Left cardiac atrium (tissue), 4 donors: Measurements from ENCODE around the gene ACIN1. TPM values are rescaled to one million over a fixed set of nuclear protein-coding genes. Genes with fewer than 3 reads are reported as not detected.
"Not testable (repeated sequence)": the region's sequence is repeated elsewhere in the genome, so short reads cannot be mapped to it uniquely, and the experiment has no call there.

Source experiments
- ATAC-seq, 2 donors: fragments of 200-7000 bp; cut with Tn5 transposase; one replicate each; pipeline ENCODE4 v1.9.1; 2020; ENCODE audit warnings: mild to moderate bottlenecking in 2 of 2, moderate library complexity in 2 of 2
- DNase-seq: peaks from one replicate; pipeline ENCODE4 v3.0.0-alpha.2; 2020
- intact Hi-C, 2 donors: fragments of 100-400 bp; cut with DNase I; formaldehyde crosslinking; loops; one replicate each; pipeline versions ENCODE4 v1.14.1 to v1.15.1; 2022 to 2023
- total RNA-seq, 2 donors: library from RNA; stranded (reverse); fragmentation: NEBNext Ultra II Directional; extraction: Animal tissue kit (Norgen Biotek cat#: 25700); gene quantifications; one replicate each; pipeline ENCODE4 v1.2.1, GENCODE V29; 2021
- donor health status: DM: no; HTN: yes; CAD: no.
- donor health status: DM: no; HTN: yes; CAD: no; lungs with severe emphysema.
- donor health status: DM: yes; HTN: yes; CAD: no.
- donor health status: Dilated cardiomyopathy.

The ACIN1 gene
- total RNA-seq, 2 donors from 2014 or later = 71.4 to 77.5 TPM

DNA sequence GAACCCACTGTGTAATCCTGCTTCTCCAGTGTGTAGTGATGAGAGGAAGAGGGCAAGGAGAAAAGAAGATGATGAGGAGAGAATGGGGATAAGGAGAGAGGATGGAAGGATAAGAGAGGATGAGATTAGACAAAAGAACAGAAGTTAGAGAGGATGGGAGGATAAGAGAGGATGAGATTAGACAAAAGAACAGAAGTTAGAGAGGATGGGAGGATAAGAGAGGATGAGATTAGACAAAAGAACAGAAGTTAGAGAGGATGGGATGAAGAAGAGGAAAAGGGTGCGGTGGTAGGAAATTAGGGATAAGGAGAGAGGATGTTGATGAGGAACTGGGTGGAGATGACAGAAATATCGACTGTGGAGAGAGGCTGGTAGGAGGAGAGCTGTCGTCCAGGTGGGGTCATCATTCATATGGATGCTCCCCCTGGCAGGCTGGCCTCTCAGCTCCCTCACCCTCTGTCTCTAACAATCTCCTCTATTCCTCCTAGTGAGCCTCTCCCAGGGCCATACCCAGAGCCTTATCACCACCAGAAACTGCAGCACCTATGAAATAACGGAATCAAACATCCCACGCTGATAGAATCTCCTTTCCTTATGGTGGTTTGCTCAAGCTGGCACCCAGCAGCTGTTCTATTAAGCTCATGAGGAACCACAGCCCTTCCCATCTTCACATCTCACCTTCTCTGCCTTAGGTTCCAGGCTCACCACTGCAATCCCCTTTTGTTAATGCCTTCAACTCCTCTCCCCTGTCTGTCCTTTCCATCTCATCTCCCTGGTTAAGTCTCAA, 15.8 kb upstream of the ACIN1 start:
- ATAC-seq (no peak), DNase-seq (no peak)
- intact Hi-C loops = loop anchor here in 1 of 2 donors (5.0 kb wide), 1 partner anchor 447 kb away; the partner anchor contains the start of gene THTPA

DNA sequence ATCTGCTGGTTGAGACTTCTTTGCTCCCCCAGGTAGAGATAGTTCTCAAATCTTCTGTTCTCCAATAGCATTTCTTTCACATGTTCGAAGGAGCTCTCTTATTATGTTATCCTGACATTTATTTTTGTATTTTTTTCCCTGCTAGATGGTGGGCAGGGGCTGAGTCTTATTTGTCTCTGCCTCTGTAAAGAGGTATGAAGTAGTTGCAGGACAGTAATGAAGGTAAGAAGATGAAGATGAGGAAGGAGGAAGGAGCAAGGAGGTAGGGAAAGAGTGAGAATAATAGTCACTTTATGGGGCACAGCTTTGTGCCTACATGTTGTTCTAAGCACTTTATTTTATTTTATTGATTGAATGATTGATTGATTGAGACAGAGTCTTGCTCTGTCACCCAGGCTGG, 14.8 kb upstream of the ACIN1 start:
- DNase-seq (no peak), ATAC-seq (no peak)
- intact Hi-C loops = loop anchor here in 1 of 2 donors (5.0 kb wide), 1 partner anchor 448 kb away; the partner anchor contains the start of gene THTPA

DNA sequence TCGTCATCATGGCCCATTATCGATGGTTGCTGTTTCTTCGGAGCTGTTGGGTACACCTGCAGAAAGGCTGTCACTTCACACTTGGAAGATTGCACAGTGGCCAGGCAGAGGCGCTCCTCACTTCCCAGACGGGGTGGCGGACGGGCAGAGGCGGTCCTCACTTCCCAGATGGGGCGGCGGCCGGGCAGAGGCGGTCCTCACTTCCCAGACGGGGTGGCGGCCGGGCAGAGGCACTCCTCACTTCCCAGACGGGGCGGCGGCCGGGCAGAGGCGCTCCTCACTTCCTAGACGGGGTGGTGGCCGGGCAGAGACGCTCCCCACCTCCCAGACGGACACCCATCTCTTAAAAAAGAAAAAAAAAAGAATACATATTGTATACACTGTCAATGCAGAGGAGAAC, 13.2 kb upstream of the ACIN1 start:
- intact Hi-C loops, DNase-seq, ATAC-seq: not testable (repeated sequence)

DNA sequence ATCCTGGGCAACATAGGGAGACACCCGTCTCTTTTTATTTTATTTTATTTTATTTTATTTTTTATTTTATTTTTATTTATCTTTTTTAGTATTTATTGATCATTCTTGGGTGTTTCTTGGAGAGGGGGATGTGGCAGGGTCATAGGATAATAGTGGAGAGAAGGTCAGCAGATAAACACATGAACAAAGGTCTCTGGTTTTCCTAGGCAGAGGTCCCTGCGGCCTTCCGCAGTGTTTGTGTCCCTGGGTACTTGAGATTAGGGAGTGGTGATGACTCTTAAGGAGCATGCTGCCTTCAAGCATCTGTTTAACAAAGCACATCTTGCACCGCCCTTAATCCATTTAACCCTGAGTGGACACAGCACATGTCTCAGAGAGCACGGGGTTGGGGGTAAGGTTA, 12.7 kb upstream of the ACIN1 start:
- DNase-seq, intact Hi-C loops, ATAC-seq: not testable (repeated sequence)

DNA sequence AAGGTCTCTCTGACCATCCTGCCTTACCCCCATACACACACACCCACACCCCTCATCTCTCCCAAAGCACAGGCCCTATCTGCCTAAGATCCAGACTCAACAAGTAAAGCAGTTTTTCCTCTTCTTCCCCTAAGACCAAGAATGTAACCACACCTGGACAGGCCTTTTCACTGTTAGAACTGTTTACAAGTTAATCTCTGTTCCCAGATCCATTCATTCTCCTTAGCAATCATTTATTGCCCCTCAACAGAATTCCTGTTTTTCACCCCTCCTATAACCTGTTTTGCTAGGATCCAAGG, 11.8 kb upstream of the ACIN1 start:
- ATAC-seq = no peak
- intact Hi-C loops = no loop called here
- DNase-seq = no peak

DNA sequence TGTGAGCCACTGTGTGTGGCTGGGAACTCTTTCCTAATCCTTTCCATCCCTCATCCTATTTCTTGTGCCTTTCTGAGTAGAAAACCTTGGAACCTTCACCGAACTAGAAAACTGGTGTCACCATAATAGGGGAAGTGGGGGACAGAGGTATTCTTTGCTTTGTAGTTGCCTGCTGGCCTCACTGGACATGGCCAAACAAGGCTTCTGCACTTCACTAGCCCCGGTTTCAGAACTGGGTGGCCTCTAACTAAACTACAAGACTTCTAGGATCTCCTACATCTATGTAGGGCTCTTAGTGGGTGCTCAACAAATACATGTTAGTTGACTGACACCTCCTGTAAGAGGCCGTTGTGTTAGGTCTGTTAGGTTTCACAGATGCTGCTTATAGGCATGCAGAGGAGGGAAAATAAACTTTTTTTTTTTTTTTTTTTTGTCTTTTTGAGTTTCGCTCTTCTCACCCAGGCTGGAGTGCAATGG, 10.4 kb upstream of the ACIN1 start:
- ATAC-seq (no peak), DNase-seq (no peak)
- intact Hi-C loops = no loop called here

DNA sequence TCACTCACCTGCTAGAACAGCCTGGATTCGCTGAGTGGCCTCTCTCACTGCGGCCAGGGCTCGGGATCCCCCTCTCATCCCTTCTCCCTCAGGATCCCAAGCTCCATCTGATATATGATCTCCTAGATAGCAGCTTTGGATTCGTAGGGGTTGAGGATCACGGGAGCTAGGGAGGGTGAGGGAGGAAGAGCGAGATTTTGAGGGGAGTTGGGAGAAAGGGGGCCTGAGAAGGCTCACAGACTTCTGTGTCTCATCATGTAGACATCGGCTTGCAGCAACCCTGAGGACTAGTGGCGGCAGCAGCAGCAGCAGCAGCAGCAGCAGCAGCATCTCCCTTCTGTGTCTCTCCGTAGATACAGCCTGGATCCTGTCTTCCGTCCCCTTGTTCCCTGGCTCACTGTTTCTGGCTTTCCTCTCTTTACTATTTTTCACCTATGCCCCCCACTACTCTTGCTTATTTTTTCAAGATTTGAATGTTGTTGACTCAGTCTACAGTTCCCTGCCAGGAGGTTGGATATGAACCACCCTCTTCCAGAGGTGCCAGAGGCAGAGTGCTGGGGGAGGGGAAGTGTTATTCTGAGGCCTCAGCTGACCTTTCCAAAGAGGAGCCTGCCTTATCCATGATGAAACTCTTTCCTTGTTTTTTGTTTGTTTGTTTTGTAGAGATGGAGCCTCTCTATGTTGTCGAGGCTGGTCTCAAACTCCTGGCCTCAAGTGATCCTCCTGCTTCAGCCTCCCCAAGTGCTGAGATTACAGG, 9.8 kb upstream of the ACIN1 start, which contains the start of gene CIROP:
CIROP (minus strand) TSS at position 399 of the 757 bp plus-strand sequence; CDS start at position 330, 69 bp downstream.
- DNase-seq (no peak), ATAC-seq (peak in 1 of 2 donors; percentile 19)
- intact Hi-C loops = no loop called here

DNA sequence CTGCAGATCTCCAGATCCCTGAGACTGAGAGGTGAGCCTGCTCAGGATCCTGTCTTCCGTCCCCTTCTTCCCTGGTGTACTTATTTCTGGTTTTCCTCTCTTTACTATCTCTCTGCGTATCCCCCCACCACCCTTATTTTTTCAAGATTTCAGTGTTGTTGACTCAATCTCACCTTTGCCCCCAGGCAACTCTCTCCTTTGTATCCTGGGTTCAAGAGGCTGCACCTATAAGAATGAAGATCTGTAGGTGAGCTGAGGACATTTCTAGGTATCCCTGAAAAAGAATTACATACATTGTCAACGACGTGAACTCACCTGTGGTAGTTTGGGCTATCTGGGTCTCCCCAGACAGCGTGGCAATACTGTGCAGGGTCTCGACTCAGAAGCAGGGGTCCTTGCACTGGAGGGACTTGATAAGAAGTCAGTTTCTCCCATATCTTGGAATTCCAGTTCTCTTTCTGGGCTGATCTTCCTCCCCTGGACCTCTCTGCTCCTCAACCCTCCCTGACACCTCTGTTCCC, 9.2 kb upstream of the ACIN1 start:
- DNase-seq (no peak), ATAC-seq (no peak)
- intact Hi-C loops = no loop called here

DNA sequence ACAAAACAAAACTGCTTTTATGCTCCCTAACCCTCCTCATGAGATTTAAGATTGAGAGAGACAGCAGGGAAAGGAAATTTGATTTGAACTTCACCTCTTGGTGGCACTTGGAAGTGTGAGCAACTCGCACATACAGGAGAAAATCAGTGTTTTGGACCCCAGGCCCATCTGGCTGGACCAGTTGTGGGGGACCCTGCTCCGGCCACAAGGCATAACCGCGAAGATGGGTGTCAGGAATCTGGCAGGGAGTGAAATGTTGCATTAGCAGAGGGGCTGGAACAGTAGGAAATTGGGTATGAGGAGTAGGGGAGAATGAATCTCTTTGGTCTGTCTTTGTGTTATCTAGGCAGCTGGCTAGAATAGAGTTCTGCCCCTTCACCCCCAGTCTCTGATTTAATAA, 8.6 kb upstream of the ACIN1 start:
- no peak for DNase-seq
- intact Hi-C loops = no loop called here

DNA sequence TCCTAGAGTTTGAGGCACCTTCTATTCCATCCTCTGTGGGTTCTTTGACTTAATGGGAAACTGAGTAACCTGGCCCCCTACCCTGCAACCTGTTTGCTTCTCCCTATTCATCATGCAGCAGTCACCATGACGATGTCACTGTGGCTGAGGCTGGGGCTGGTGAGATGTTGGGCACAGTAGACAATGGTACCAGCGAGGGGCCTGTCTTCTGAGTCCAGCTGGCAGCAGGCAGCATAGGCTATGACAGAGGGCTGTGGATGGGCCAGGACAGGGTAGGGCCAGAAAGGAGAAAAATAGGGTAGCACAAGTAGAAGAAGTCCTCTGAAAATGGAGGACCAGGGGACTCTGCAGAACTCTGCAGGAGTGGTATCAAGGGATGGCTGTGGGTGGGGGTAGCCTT, 7.9 kb upstream of the ACIN1 start:
- DNase-seq (no peak), ATAC-seq (no peak)
- intact Hi-C loops = no loop called here

More for the DNA sequence above, 8.6 kb upstream of the ACIN1 start:
- ATAC-seq = no peak

DNA sequence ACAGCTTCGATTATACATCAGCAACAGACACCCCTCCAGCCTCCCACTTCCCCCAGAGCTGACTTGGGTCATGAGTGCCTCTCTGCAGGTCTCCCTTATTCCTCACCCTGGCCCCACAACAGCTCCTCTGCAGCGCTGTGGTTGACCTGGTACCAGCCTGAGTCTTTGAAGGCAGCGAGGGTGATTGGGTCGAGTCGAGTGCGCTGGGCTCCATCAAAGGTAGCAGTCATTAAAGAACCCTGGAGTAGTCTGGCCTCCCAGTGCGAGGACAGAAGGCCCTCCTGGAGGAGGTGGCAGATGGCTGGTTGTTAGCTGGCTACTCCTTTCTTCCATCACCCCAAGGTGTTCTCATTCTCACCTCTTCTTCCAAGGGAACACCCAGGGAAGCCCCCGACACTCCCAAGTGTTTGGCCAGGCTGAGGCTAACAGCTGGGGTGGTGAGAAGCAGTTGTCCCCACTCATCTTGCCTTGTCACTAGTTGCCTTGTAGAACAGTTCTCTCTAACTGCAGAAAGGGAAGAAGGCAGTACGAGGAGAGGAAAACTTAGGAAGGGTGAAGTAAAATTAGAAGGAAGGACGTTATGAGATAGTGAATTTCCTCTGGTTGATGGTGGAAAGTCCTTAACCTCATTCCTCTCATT, 7.2 kb upstream of the ACIN1 start:
- ATAC-seq (no peak), DNase-seq (no peak)
- intact Hi-C loops = no loop called here

DNA sequence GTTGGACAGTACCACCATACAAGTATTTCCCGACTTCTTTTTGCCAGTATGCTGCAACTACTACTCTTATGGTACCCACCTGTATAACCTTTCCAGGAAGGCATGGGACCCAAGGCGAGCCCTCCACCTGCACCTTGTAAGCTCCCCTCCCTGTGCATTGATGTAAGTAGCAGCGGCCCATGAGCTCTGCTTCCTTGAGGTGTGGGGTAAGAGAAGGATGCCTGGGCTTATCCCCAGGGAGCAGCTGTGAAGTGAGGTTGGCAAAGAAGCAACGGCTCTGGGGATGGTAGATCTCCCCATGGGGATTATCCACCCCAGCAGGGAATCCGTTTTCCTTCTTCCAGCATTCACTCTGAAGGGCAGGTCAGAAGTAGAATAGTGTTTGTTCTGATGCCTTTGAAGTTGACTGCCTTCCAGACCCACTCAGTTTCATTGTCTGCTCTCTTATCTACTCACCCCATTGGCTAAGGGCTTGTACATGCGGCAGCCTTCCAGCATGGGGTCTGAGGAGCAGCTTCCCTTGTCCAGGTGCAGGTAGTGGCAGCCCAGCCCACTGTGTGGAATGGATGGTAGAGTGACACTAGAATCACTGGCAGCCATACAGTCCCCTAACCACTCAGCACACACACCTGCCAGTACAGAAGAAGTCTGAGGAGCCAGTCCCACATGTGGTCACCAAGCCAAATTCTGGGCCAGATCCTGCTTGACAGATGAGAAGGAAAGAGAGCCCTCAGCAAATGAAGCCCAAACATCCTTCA, 6.5 kb upstream of the ACIN1 start:
- ATAC-seq (no peak), DNase-seq (no peak)
- intact Hi-C loops = no loop called here

DNA sequence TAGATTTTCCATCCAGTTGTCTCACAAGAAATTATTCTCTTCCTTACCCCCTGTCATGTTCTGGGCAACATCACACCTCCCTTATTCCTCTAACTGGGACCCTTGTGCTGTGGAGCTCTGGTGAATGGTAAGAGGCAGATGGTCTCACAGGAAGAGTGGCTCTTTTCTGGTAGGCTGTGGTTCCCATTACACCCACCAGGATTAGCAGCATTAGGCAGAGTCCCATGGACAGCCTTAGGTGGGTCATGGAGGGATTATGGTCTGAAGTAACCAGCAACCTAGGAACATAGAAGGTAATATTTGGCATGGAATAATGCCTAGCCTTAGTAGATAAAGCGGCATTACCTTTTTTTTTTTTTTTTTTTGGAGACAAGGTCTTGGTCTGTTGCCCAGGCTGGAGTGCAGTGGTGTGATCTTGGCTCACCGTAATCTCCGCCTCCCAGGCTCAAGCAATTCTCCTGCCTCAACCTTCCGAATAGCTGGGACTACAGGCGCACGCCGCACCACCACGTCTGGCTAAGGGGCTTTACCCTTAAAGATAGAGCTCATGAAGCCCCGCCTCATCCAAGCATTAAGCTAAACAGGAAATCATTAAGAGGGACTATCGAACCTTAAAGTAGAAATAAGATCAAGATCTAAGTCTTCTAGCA, 4.4 kb upstream of the ACIN1 start:
- intact Hi-C loops = no loop called here
- DNase-seq = no peak
- no peak for ATAC-seq

DNA sequence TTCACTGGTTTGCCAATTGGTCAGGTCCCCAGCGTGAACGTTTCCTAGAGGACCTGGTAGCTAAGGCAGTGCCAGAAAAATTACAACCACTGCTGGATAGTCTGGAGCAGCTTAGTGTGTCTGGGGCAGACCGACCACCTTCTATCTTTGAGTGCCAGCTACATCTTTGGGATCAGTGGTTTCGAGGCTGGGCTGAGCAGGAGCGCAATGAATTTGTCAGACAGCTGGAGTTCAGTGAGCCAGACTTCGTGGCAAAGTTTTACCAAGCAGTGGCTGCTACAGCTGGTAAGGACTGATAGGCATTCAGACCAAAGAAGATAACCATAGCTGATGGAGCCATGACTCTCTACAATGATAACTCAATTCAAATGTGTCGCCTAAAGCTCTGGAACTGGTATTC, 2.9 kb upstream of the ACIN1 start:
- ATAC-seq (no peak), DNase-seq (no peak)
- intact Hi-C loops = no loop called here

DNA sequence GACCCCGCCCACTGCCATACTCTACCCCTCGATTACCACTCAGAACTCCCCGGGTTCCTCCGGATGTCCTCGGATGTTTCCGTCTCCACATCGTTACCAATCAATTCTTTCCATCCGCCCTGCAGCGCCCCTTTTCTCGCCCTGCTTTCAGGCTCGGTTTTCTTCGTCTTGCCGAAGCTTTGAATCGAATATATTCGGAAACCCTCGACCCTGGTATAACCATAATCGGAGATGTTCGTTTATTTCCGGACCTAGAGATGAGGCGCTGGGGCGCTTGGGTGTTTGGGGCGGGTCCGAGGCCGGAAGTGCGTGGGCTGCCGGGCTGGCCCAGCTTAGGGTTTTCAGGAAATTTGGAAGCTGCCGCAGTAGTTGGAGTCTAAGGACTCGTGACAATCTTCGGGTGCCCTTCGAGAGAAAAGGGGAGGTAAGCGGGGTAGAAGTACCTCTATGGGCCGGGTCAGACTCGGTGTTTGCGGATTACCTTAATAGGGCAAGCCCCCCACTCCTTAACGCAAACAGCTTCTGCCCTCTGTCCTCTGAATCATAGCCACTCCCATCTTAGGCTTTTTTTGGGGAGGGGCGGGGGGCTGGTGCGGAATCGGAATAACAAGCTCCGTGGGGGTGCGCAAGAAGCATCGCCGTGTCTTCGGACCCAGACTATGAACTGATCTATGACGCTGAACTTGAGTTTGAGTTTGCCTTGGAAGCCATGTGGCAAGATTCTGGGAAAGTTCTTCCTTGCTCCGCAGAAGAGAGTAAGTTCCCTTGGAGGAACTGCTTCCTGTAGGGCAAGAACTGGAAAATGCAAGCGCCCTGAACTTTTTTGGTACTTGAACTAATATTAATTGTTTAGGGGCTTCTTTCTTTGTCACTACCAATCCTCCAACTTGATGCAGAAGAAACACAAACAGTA, 516 bp upstream of the ACIN1 start, which contains the start of gene C14orf119:
C14orf119 (plus strand) TSS at position 310 of the 913 bp plus-strand sequence. CDS start 2,154 bp downstream, outside the sequence.
- DNase-seq (peak; percentile 100), ATAC-seq (peak; percentile 94 to 95)
- intact Hi-C loops = no loop called here

DNA sequence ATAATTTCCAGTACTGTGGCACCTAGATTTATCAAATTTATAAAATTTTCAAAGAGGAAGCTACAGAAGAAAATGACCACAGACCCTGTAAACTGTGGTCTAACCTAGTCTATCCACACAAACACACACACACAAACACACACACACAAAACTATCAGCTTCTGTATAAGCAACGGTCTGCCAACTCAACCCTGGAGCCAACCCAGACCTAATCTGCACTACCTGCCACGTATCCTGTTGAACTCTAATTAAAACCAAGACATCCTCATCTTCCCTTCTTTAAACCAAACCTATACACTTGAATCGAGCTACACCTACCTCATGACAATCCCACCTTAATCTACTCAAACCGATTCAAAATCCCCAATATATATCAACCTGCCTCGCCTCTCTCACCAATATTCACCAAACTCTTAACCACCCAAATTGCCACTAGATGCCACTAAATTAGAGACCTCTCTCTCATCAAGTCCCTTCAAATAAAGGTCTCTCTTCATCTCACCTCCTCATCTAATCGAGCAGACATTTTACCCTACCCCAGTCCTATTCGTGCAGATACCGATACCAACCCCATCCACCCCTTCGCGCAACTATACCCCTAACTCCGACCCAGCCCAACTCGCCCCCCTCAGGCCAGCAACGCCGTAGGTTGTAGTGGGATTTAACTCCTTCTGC, 808 bp downstream of the ACIN1 start:
- DNase-seq (no peak), ATAC-seq (no peak)
- intact Hi-C loops = no loop called here

DNA sequence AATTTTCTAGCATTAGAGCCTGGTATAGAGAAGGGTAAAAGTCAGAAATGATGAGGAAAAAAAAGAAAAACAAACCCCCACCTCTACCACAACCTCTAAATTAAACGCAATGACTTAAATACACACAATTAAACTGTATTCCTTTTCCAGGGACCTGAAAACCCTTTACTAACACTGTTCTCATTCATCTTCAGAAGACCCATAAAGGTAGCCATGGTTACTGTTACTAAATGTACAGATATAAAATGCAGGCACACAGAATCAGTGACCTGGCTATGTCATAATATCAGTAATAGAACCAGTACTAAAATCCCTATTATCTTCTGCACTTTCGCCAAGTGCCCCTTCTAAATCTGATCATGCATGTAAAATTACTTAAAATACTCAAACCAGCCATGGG, 1.4 kb downstream of the ACIN1 start:
- DNase-seq (no peak), ATAC-seq (no peak)
- intact Hi-C loops = no loop called here
